GM18519 (cell line): Measurements from ENCODE around the gene KIF5A.
A peak's percentile ranks its signal among the peaks of the same experiment; 100 is the strongest.

Source experiments
- ATAC-seq: cut with Tn5 transposase; IDR thresholded peaks from one replicate; pipeline ENCODE4 v1.9.1; 2021; ENCODE audit warnings: mild to moderate bottlenecking, moderate library complexity; ENCODE audit not compliant: unreplicated experiment, low FRiP score

Gene KIF5A

DNA sequence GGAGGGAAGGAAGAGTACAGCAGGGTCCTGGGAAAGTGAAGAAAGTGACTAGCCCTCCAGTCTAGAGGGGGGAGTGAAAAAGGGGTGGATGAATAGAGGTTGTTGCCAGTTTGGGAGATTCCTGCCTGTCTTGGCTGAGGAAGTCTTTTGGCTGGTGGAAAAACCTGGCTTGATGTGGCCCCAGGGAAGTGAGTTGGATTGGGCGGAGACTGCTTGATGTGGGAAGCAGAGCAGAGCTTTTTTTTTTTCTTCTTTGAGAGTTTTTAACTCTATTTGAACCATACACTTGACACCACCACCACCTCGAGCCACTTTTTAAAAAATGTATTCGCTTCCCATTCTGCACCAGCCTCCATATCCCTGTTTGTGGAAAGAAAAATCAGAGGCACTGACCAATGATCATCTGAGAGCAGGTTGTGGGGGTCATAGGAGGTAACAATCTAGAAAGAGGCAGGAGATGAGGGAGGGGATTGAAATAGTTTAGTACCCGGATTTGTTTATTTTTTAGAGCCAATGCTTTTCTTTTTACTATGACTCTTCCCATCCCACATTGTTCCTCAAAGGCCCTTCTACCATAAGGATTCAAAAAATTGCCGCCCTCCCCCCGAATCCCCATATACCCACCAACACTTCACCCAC lies 54.1 kb downstream of the KIF5A start:
- no peak for ATAC-seq

DNA sequence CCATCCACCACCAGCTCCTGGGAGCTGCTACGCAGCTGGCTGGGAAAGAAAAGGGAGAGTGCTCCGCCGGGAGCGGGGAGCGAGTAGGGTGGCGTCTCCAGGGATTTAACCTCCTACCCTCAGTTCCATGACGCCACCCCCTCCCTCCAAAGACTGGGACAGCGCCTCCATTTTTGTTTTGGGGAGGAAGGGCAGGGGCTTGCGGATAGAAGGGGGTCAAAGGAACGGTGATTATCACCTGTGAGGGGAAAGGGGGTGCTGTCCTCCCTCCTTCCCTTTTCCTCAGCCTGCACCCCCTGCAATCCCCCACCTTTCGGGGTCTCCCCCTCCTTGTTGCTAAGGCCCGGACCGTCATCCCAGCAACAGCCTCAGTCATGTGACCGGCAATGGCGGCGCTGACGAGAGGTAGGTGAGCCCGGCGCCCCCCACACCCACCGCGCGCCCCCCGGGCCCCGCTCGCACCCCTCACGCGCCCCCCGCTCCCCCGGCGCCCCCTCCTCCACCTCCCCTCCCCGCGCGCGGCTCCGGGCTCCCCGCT lies 54.7 kb downstream of the KIF5A start, which contains the start of gene DTX3:
DTX3 (plus strand) TSS at position 371 of the 538 bp plus-strand sequence. CDS start 1,694 bp downstream, outside the sequence.
- no peak for ATAC-seq

DNA sequence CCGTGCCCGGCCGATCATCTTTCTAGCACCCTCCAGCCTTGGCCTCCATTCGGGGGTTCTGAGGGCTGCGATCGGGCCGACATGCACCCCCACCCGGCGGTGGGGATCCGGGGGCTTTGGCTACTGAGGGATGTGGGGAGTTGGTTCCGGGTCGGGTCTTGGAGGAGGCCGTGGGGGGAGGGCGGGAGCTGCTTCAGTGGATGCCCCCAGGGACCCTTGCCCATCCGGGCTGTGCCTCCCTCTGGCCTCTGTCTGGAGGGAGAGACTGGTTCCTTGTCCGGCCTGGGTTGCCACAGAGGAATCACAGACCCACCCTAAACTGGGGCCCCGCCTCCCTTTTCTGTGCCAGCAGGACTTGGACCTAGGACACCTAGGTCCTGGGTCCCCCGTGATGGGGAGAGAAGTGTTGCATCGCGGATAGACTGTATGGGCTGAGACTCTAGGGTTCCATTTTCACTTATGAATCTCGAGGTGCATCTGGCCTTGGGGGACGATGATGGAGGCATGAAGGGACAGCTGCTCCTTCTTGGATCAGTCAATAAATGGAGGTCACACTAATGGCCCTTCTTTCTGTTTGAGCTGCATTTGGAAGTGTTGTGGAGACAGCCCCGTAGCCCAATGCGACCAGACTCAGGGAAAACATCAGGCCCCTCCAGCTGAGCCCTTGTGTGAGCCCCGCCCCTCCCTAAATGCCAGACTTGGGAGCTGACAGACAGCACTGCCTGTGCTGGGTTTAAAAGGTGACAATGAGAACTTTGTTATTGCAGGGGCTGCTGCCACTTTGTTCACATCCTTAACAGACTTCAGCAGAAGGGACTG lies 55.4 kb downstream of the KIF5A start:
- no peak for ATAC-seq

DNA sequence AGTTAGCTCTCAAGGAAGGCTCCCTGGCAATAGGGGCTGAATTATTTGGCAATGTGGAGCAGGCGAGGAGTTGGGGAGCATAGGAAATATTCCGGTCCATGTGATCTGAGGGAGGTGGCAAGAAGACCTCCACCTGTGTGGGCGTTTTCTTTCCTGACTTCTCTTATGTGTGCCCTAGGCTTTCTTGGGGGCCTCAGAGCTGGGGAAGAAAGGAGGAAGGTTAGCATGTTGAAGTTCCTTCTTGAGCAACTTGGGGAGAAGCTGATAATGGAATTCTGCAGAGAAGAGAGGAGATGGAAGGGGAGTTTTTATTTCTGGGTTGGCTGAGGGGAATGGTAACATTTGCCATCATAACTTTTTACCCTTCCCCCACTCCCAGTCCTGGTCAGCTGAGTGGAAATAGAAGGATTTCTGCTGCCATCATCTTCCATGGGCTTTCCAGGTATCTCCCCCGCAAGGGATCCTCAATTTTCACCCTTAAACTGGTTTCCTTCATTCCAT lies 56.0 kb downstream of the KIF5A start:
- no peak for ATAC-seq

DNA sequence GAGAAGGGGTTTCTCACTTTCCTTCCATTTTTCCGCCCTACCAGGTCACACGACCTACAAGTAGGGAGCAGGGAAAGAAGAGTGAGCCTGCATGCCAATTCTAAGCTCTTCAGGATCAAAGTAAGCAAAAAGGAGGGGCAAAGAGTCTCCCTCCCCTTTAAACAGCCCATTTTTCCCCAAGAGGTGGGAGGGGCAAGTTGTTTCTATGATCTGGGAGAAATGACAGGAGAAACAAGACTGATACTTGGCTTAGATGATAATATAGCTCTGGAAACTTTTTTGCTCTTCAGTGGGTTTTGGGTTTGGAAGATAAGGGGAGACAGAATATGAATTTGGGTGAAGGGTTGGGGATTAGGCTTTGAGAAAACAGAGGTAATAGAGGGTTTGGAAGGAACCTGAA lies 56.6 kb downstream of the KIF5A start:
- no peak for ATAC-seq

DNA sequence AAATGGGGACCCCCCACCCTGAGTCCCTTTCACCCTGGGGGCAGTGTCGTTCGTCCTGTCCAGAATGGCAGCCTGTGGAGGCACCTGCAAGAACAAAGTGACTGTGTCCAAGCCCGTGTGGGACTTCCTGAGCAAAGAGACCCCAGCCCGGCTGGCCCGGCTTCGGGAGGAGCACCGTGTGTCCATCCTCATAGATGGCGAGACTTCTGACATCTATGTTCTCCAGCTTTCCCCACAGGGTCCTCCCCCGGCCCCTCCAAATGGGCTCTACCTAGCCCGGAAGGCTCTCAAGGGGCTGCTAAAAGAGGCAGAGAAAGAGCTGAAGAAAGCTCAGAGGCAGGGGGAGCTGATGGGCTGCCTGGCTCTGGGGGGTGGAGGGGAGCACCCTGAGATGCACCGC lies 57.0 kb downstream of the KIF5A start:
- no peak for ATAC-seq

DNA sequence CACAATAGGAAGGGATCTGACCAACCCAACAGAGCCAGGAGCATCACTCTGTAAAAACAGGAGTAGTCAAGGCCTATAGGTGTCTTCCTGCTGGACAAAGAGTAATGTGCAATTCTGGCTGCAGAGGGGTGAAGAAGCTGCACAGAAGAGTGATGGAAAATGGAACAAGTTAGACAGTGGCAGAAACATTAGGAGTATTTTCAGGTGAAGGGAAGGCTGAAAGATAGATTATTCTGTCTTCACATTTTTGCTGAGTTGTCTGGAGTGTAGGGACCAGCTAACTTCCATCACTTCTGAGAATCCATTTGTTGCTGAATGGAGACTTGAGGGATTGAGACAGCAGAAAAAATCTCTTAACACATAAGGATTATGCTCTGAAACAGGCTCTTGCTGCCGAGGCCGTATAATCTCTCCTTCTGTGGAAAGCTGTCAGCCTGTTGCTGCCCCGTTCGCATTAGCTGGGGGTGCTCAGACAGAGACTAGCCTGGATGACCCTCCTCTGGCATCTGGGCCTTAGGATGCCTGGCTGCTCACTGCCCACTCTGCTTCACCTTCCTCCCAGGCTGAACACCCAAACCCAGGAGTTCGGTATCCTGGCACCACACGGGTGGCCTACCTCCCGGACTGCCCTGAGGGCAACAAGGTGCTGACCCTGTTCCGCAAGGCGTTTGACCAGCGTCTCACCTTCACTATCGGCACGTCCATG lies 58.3 kb downstream of the KIF5A start:
- ATAC-seq, result no peak

DNA sequence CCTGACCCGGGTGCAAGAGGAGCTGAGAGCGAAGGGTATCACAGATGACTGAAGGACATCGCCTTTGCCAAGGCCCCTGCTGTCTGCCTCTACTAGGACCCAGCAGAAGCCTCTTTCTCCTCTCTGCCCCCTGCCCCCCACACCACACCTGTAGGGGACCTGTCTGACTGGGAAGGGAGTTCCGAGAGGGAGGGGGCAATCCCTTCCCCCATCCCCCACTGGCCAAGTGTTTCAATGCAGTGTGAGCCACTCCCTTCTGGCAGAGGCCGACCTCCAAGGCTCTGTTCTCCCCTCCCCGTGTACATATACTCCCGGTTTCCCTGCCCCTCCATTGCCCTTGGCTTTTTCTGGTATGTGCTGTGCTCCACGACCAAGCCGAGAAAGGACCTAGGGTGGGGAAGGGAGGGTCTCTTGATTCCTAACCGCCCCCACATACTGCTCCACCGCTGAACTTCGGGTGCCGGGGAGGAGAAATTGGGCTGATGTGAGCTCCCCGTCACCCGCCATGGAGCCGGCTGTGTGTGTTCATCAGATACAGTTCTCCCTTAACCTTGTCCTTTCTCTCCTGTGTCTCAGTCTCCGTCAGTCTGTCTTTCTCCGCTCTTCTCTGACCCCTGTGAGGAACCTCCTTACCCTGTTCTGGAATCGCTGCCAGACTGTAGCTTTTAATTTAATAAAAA lies 59.4 kb downstream of the KIF5A start:
- ATAC-seq, result no peak

DNA sequence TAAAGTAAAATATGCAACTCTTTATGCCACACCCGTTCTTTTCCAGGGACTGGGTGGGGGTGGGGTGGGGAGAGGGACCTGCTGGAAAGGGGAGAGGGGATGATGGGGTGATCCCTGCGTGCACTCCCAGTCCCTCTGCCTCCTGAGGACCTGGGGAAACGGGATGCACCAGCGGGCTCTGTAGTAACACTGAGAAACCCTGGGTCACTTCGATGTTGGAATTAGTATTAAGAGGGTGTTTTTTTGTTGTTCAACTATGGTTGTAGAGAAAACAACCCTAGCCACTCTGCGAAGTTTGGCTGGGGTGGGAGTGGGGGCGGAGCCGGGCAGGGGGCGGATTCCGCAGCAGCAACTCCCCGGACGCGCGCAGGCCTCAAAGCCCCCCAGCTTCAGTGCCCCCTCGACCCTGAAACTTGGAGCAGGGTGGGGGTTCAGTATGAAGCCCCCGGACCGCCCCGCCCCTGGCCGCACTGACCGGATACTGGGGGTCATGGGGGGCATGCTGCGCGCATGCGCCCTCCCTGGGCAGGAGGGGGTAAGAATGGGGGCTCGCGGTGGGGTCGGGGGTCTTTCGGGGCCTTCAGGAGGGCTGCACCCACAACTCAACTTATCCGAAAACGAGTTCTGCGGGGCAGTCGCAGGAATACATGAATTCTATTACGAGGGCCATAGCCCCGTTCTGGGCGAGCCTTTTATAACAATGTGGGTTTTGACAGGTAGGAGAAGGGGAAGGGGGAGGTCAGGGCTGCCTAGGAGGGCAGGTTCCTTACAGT lies 60.1 kb downstream of the KIF5A start:
- ATAC-seq, result no peak

DNA sequence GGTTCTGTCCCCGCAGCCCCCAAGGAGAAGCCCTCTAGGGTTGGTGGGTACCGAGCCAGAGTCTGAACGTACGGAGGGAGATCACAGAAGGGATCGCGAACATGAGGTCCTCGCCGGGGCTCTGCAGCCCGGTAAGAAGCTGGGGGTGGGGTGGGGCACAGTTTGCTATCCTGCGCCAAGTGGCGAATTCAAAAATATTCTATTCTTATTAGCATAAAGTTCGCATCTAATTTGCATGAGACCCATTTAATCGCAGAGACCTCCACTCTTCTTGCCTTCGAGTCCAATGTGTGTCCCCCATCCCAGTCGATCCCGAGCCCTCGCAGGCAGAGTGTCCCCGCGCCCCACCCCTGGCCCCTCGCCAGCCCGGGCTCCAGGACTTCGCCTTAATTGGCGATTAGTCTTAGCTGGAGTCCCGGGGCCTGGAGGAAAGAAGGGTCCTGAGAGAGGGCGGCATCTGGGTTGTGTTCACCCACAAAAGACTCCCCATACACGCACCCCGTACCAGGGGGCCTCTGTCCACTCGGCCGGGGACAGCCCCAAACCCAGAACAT lies 60.8 kb downstream of the KIF5A start:
- no peak for ATAC-seq

DNA sequence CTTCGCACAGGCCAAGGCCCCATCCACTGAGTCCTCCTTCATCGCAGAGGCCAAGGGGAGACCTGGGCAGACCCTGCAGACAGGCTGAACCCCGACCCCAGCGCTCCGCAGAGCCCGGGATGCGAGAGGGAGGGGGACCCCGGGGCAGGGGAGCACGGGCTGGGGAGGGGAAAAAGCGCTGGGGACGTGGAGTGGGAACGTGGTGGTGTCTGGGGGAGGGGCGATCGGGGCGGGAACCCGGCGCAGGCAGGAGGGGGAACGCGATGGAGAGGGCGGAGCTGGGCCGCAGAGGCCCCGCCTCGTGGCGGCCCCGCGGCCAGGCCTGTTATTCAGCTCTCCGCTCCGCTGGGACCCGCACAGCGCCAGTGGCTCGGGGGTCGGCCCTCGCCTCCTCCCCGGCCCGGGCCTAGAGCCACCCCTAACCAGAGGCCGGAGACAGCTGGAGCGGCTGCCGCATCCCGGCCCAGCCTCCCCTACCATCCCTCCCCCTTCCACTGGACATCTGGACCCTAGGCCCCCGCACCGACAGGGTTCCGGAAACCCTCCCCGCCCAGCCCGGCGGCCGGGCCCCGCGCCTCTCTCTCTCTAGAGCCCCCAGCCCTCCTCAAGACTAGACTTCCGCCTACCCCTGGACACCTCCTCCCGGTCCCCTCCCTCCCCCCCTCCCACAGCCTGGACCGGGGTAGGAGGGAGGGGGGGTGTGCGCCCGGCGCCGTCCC lies 61.4 kb downstream of the KIF5A start, which contains the start of gene ARHGEF25:
ARHGEF25 (plus strand) TSS at position 328 of the 719 bp plus-strand sequence. CDS start 460 bp downstream, outside the sequence.
- no peak for ATAC-seq

DNA sequence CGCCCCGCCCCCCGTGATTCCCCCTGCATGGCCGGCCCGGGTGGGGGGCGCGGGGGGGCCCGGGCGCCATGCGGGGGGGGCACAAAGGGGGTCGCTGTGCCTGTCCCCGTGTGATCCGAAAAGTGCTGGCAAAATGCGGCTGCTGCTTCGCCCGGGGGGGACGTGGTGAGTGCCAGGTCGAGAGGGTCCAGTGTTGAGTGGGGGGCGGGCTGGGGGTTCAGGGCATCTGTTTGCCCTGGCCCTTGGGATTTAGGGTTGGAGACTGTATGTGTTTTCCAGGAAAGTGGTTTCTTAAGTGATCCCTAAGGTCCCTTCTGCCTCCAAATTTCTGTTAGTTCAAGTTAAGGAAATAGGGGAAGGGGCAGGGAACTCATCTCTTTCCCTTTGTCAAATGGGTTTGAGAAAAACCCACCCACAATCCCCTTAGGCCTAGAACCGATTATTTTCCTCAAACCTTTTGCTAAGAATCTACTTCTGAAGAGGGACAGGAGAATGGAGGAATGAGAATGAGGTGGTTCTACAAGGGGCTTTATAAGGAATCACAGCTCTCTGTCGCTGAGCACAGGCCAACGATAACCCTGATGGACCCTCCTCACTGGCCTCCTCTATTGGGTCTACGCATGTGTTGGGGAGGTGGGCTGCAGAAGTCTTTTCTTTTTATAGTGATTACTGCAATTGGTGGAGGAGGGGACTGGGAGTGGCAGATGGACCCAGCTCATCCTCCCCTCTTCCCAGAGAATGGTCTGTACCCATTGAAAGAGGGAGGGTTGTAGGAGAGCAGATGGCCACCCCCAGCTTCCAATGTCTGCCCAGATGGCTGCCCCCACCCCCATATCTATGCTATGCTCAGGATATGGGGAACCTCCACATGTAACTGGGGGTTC lies 62.2 kb downstream of the KIF5A start:
- no peak for ATAC-seq

DNA sequence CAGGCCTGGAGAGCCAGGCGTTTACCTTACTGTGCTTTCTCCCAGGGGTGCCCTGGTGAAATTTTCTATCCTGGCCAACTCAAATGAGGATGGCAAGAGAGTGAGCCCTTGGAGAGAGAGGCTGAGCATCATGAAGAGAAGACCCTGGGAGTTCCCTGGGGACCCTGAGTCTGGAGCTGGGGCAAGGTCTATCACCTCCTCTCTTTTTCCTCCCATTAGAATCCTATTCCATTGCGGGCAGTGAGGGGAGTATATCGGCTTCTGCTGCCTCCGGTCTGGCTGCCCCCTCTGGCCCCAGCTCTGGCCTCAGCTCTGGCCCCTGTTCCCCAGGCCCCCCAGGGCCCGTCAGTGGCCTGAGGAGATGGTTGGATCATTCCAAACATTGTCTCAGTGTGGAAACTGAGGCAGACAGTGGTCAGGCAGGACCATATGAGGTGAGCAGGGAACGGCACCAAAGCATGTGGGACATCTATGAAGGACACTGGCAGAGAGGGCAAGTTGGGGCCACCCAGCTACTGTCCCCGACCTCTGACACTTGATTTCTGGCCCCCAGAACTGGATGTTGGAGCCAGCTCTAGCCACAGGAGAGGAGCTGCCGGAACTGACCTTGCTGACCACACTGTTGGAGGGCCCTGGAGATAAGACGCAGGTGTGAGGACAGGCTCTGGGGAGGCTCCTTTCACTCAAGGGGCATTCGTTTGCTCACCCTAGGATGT lies 63.0 kb downstream of the KIF5A start:
- ATAC-seq, result no peak

DNA sequence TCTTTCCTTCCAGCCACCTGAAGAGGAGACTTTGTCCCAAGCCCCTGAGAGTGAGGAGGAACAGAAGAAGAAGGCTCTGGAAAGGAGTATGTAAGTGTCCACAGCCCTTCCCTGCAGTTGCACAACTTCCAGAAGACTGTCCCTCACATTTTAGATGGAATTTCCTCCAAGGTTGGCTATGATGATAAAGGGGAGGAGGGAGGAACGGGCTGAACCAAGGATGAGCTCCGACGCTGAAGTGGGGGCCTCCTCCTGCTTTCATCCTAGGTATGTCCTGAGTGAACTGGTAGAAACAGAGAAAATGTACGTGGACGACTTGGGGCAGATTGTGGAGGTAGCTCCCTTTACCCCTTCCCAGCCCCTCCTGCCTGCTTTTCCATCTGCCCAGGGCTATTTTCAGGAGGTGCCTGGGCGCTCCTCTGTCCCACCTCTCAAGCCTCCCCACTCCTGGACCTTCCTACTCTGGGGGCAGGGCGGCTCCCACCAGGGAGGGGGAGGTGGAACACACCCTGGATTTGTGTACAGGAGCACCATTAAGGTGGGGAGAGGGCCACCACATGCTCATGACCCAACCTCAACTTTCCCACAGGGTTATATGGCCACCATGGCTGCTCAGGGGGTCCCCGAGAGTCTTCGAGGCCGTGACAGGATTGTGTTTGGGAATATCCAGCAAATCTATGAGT lies 63.7 kb downstream of the KIF5A start:
- no peak for ATAC-seq

DNA sequence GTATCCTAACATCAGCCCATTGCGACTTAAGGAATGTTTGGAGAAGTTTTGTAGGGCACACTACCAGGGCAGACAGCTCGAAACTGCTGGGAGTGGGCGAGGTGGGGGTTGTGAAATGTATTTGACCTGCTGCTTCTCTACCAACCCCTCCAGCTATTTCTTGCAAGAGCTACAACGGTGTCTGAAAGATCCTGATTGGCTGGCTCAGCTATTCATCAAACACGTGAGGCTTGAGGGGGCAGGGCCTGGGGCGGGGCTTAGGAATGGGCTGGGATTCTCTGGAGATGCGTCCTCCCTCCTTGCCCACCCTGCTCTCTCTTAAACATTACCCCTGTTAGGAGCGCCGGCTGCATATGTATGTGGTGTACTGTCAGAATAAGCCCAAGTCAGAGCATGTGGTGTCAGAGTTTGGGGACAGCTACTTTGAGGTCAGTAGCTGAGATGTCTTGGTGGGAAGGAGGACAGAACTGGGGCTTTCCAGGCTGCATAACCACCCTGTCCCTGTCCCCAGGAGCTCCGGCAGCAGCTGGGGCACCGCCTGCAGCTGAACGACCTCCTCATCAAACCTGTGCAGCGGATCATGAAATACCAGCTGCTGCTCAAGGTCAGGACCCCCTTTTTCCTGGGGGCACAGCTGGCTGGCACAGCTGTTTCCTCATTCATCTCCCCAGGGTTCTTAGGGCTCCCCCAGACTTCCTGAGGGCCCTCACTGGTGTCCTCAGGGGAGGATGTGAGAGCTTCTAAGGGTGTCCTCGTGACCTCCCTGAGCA lies 64.5 kb downstream of the KIF5A start:
- ATAC-seq, result peak; percentile 41
